SK-N-SH (cell line): ENCODE data around the gene REN. TPM values are rescaled to one million over a fixed set of nuclear protein-coding genes. Genes with fewer than 3 reads are reported as not detected.

Experiments used
- CTCF ChIA-PET: fragments of 300-600, 350-600 bp; formaldehyde crosslinking; extraction: SDS; loops from one replicate; lab custom pipeline; 2021; lab: Yijun Ruan, JAX
- POLR2A ChIA-PET: fragments of 350-600 bp; sonication (Branson Sonifier 250); formaldehyde crosslinking; extraction: SDS; loops from one replicate; lab custom pipeline; 2020; ENCODE audit warnings: antibody characterized with exemption, inconsistent platforms; lab: Yijun Ruan, JAX
- DNase-seq: peaks from one replicate; pipeline ENCODE4 v3.0.0; 2012
- H2AFZ ChIP-seq: fragments of 200-600 bp; sonication (generic); 2 replicates; pipeline ENCODE4 v1.8.1; 2016; ENCODE audit warnings: antibody characterized with exemption, mild to moderate bottlenecking, low read depth
- H3F3A ChIP-seq: fragments of 200-600 bp; sonication (generic); replicated peaks from 2 replicates; pipeline ENCODE3; 2016; ENCODE audit warnings: antibody characterized with exemption, mild to moderate bottlenecking; ENCODE audit not compliant: insufficient read depth
- H3K27ac ChIP-seq, 2 experiments: fragments of 200-500 bp in 1 of 2; fragments of 200-600 bp in 1 of 2; sonication (Bioruptor generic) in 1 of 2; sonication (generic), shearing (Covaris generic) in 1 of 2; 2 replicates each; pipeline versions ENCODE4 v1.5.1 to v1.6.1; 2014 to 2016; ENCODE audit warnings: low read depth in 2 of 2, inconsistent platforms in 1 of 2, low read length in 1 of 2, mild to moderate bottlenecking in 1 of 2, mixed read lengths in 1 of 2
- H3K27me3 ChIP-seq: fragments of 200-600 bp; sonication (generic), shearing (Covaris generic); 2 replicates; pipeline ENCODE4 v1.6.1; 2016; ENCODE audit warnings: mixed run types; ENCODE audit not compliant: insufficient read depth
- H3K36me3 ChIP-seq, 2 experiments: fragments of 200-500 bp in 1 of 2; fragments of 200-600 bp in 1 of 2; sonication (Bioruptor generic) in 1 of 2; sonication (generic) in 1 of 2; replicated peaks in 1 of 2; 2 replicates each; pipeline versions ENCODE3 to v1.5.1; 2014 to 2016; ENCODE audit warnings: low read length in 1 of 2, mild to moderate bottlenecking in 1 of 2; ENCODE audit not compliant: insufficient read depth in 2 of 2, control insufficient read depth in 1 of 2
- H3K4me1 ChIP-seq, 2 experiments: fragments of 200-500 bp in 1 of 2; fragments of 200-600 bp in 1 of 2; sonication (Bioruptor generic) in 1 of 2; sonication (generic), shearing (Covaris generic) in 1 of 2; 2 replicates each; pipeline versions ENCODE4 v1.5.1 to v1.6.1; 2014 to 2016; ENCODE audit warnings: low read depth in 1 of 2, low read length in 1 of 2, mixed run types in 1 of 2; ENCODE audit not compliant: insufficient read depth in 2 of 2, control insufficient read depth in 1 of 2
- H3K4me2 ChIP-seq: fragments of 200-600 bp; sonication (generic), shearing (Covaris generic); 2 replicates; pipeline ENCODE4 v1.6.1; 2017; ENCODE audit warnings: mixed run types
- H3K4me3 ChIP-seq, 2 experiments: fragments of 200-500 bp in 1 of 2; fragments of 200-600 bp in 1 of 2; sonication (Bioruptor generic) in 1 of 2; sonication (generic), shearing (Covaris generic) in 1 of 2; 2 replicates each; pipeline versions ENCODE4 v1.5.1 to v1.8.1; 2014 to 2016; ENCODE audit warnings: low read depth in 2 of 2, inconsistent platforms in 1 of 2, low read length in 1 of 2, mild to moderate bottlenecking in 1 of 2, mixed read lengths in 1 of 2, moderate library complexity in 1 of 2
- H3K79me2 ChIP-seq: fragments of 200-600 bp; sonication (generic); 2 replicates; pipeline ENCODE4 v1.8.1; 2017; ENCODE audit warnings: mild to moderate bottlenecking; ENCODE audit not compliant: insufficient read depth
- H3K9ac ChIP-seq: fragments of 200-600 bp; sonication (generic); 2 replicates; pipeline ENCODE4 v1.6.1; 2017; ENCODE audit warnings: mixed run types
- H3K9me2 ChIP-seq: fragments of 200-600 bp; sonication (generic); 2 replicates; pipeline ENCODE4 v1.6.1; 2017; ENCODE audit warnings: mixed run types
- H3K9me3 ChIP-seq: fragments of 200-600 bp; sonication (generic); 2 replicates; pipeline ENCODE4 v1.6.1; 2017; ENCODE audit warnings: mixed run types, mild to moderate bottlenecking, moderate library complexity
- H4K20me1 ChIP-seq: fragments of 200-600 bp; sonication (generic); 2 replicates; pipeline ENCODE4 v1.6.1; 2017; ENCODE audit warnings: mild to moderate bottlenecking, mixed run types; ENCODE audit not compliant: insufficient read depth
- CHD2 ChIP-seq: fragments of 150-350 bp; IDR thresholded peaks from 2 replicates; pipeline ENCODE4 v1.6.1; 2018; ENCODE audit warnings: low read length; ENCODE audit not compliant: partially characterized antibody
- CTCF ChIP-seq: fragments of 200-600 bp; sonication (generic); IDR thresholded peaks from 2 replicates; pipeline ENCODE4 v1.6.1; 2017; ENCODE audit warnings: antibody characterized with exemption, mild to moderate bottlenecking, moderate library complexity
- ELF1 ChIP-seq: IDR thresholded peaks from 2 replicates; pipeline ENCODE4 v1.4.0; 2012
- EP300 ChIP-seq, 2 experiments: IDR thresholded peaks; 2 replicates each; pipeline versions ENCODE4 v1.4.0 to v1.6.1; 2012; ENCODE audit warnings: borderline replicate concordance in 1 of 2, low read depth in 1 of 2, low read length in 1 of 2
- EZH2phosphoT487 ChIP-seq: fragments of 200-600 bp; sonication (generic); IDR thresholded peaks from 2 replicates; pipeline ENCODE4 v1.6.1; 2017; ENCODE audit warnings: low read depth, mixed run types, mild to moderate bottlenecking, antibody characterized with exemption, moderate library complexity, borderline replicate concordance
- FOXJ3 ChIP-seq: sonication (generic); formaldehyde crosslinking; IDR thresholded peaks from 2 replicates; pipeline ENCODE4 v1.5.1; 2020; ENCODE audit warnings: mild to moderate bottlenecking, missing genetic modification reagents
- JUND ChIP-seq: IDR thresholded peaks from 2 replicates; pipeline ENCODE4 v1.4.0; 2012
- POLR2AphosphoS5 ChIP-seq: IDR thresholded peaks from 2 replicates; pipeline ENCODE4 v1.6.1; 2012; ENCODE audit warnings: low read depth, low read length
- RAD21 ChIP-seq: IDR thresholded peaks from 2 replicates; pipeline ENCODE4 v1.6.1; 2012; ENCODE audit warnings: mild to moderate bottlenecking, low read length
- SIN3A ChIP-seq: IDR thresholded peaks from 2 replicates; pipeline ENCODE4 v1.6.1; 2012; ENCODE audit warnings: low read depth, mild to moderate bottlenecking, low read length, moderate library complexity, borderline replicate concordance
- USF1 ChIP-seq: IDR thresholded peaks from 2 replicates; pipeline ENCODE4 v1.4.0; 2012; ENCODE audit warnings: low read depth, borderline replicate concordance
- USF2 ChIP-seq: fragments of 150-350 bp; IDR thresholded peaks from 2 replicates; pipeline ENCODE4 v1.6.1; 2017; ENCODE audit warnings: antibody characterized with exemption, low read length, low read depth, borderline replicate concordance
- ZBTB33 ChIP-seq: IDR thresholded peaks from 2 replicates; pipeline ENCODE4 v1.4.0; 2012; ENCODE audit warnings: low read depth, borderline replicate concordance
- WGBS: methylation state at CpG from one replicate; pipeline ENCODE4 v1.1.6; 2017; ENCODE audit warnings: low lambda C conversion rate; 5-methylcytosine and 5-hydroxymethylcytosine counted together
- polyA plus RNA-seq, 3 experiments: library from polyadenylated mRNA; depleted of rRNA; stranded (reverse); fragments of >200 nt; gene quantifications; 2 replicates each; pipeline ENCODE4 v1.2.3, GENCODE V29; 2012

REN gene
- polyA plus RNA-seq, 1 of the 3 experiments (the other 2 are of a cell fraction) = not detected

- no peak for TF ChIP-seq ZBTB33
- TF ChIP-seq SIN3A = no peak
- TF ChIP-seq, all 33 proteins: peak for 0
Observed at GRCh38 chr1:204147406-204148383, 18.4 kb downstream of the REN start (continued).

GRCh38 chr1:204146965-204147364 lies 19.2 kb downstream of the REN start:
- Histone ChIP-seq H3K4me3 (no peak overlapping the region), H3K9me3 (no peaks in the 10 kb centered on the region), H3K9ac (no peak overlapping the region), H2AFZ (no peak overlapping the region), H3K4me2 (no peak overlapping the region), H3F3A (no peaks in the 10 kb centered on the region)
- 92% methylated on average over 6 of the region's 7 CpGs for whole genome bisulfite sequencing
- POLR2A ChIA-PET = no interaction called here
- TF ChIP-seq CHD2 (no peak), USF1 (no peak), ELF1 (no peak), POLR2AphosphoS5 (no peak), ZBTB33 (no peak)
- TF ChIP-seq, all 33 proteins: peak for 0
- no peaks in the 10 kb centered on the region for H3K79me2 ChIP-seq
- no peak for DNase-seq
- CTCF ChIA-PET = no interaction called here
- H3K27me3 ChIP-seq = no peaks in the 10 kb centered on the region
- peaks cover 0 to 11% of the 10 kb centered on the region in 2 experiments; a peak in 1 of 4 replicates for H3K4me1 ChIP-seq
- H4K20me1 ChIP-seq = no peaks in the 10 kb centered on the region
- peaks cover 0 to 4% of the 10 kb centered on the region in 2 experiments for H3K36me3 ChIP-seq
- H3K9me2 ChIP-seq = no peaks in the 10 kb centered on the region
- no peak overlapping the region for H3K27ac ChIP-seq

- H3K27me3 ChIP-seq = no peaks in the 10 kb centered on the region
- no peaks in the 10 kb centered on the region for H3K9me2 ChIP-seq
- no peak overlapping the region for H3K27ac ChIP-seq
- CTCF ChIA-PET = interaction anchor here (2.3 kb wide), 1 partner anchor 17 kb away, joined by 16 read pairs; no protein-coding TSS in a partner anchor
- H4K20me1 ChIP-seq = no peaks in the 10 kb centered on the region
- H3K9me3 ChIP-seq = no peaks in the 10 kb centered on the region
- DNase-seq = no peak
- no peak overlapping the region for H3K9ac ChIP-seq
- peaks cover 0 to 4% of the 10 kb centered on the region in 2 experiments for H3K36me3 ChIP-seq
- POLR2A ChIA-PET = no interaction called here
- H3K4me3 ChIP-seq = no peak overlapping the region
- no peak overlapping the region for H2AFZ ChIP-seq
- H3K4me2 ChIP-seq = no peak overlapping the region
- no peaks in the 10 kb centered on the region for H3F3A ChIP-seq
- no peaks in the 10 kb centered on the region for H3K79me2 ChIP-seq
- H3K4me1 ChIP-seq = peaks cover 0 to 11% of the 10 kb centered on the region in 2 experiments; a peak in 1 of 4 replicates
- 89% methylated on average over 5 of the region's 6 CpGs for WGBS
- TF ChIP-seq RAD21 (no peak), EZH2phosphoT487 (no peak), JUND (no peak), USF2 (no peak), EP300 (IDR thresholded peaks at IDR 0.05; ENCODE audit: borderline replicate concordance in 1 of 2, low read depth in 1 of 2, low read length in 1 of 2) (no peak), FOXJ3 (CRISPR knock-in tag) (no peak), CTCF (no peak)
Observed at GRCh38 chr1:204146309-204146708, 19.8 kb downstream of the REN start.
